GM12875 (cell line): ENCODE measurements around the gene CLPSL2.

Experiments used
- H3K4me3 ChIP-seq: one replicate; pipeline ENCODE4 v1.5.1; 2011; ENCODE audit warnings: low read depth, low read length, control low read depth
- CTCF ChIP-seq: IDR thresholded peaks from 2 replicates; pipeline ENCODE4 v1.5.1; 2011; ENCODE audit warnings: low read depth, mild to moderate bottlenecking, control low read depth, inconsistent platforms, low read length, moderate library complexity, borderline replicate concordance; ENCODE audit not compliant: insufficient read depth

Gene CLPSL2

GRCh38 chr6:35780719-35781118 is 4.3 kb downstream of the CLPSL2 start, which contains the start of gene CLPSL1:
Gene CLPSL1 (plus strand): TSS chr6:35781019. CDS start chr6:35781111, 92 bp downstream.
- no peak within 1 kb of the TSS for H3K4me3 ChIP-seq
- no peak for TF ChIP-seq CTCF

DNA sequence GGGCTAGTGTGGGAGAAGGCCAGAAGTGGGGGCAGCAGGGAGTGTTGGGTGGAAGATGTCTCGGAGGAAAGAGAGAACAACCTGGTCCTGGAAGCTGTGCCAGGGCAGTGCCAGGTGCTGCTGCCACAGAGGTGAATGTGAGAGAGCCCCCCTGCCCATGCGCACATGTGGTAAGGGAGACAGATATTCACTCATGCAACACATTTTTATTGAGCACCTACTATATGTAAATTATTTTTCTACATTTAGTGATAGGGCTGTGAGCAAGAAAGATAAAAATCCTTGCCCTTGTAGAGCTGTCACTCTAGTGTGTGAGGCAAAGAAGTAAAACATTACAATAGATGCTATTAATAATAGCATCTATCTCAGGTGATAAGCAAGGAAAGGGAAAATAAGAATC is 4.9 kb downstream of the CLPSL2 start:
- no peak for TF ChIP-seq CTCF
- no peak overlapping the region for H3K4me3 ChIP-seq

- H3K4me3 ChIP-seq, result no peak overlapping the region
- no peak for TF ChIP-seq CTCF
Observed at GRCh38 chr6:35782424-35782823, 6.0 kb downstream of the CLPSL2 start.

- H3K4me3 ChIP-seq, result no peak overlapping the region
- no peak for TF ChIP-seq CTCF
Observed at GRCh38 chr6:35784200-35784599, 7.8 kb downstream of the CLPSL2 start.

GRCh38 chr6:35786272-35786671 is 9.9 kb downstream of the CLPSL2 start:
- TF ChIP-seq CTCF, result no peak
- H3K4me3 ChIP-seq, result no peak overlapping the region

DNA sequence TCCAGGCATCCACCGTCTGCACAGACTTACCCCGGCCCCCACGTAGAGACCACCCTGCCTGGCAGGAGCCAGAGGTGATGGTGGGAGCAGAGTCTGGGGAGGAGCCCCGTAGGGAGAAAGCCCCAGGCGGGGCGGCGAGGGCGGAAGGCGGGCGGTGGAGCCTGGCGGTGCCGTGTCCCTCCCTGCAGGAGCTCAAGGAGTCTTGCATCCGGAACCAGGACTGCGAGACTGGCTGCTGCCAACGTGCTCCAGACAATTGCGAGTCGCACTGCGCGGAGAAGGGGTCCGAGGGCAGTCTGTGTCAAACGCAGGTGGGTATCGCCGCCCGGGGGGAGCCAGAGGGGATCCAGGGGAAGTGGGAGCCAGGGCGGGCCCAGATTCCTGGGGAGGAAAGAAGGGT is 10.4 kb downstream of the CLPSL2 start:
- no peak overlapping the region for H3K4me3 ChIP-seq
- TF ChIP-seq CTCF, result no peak

DNA sequence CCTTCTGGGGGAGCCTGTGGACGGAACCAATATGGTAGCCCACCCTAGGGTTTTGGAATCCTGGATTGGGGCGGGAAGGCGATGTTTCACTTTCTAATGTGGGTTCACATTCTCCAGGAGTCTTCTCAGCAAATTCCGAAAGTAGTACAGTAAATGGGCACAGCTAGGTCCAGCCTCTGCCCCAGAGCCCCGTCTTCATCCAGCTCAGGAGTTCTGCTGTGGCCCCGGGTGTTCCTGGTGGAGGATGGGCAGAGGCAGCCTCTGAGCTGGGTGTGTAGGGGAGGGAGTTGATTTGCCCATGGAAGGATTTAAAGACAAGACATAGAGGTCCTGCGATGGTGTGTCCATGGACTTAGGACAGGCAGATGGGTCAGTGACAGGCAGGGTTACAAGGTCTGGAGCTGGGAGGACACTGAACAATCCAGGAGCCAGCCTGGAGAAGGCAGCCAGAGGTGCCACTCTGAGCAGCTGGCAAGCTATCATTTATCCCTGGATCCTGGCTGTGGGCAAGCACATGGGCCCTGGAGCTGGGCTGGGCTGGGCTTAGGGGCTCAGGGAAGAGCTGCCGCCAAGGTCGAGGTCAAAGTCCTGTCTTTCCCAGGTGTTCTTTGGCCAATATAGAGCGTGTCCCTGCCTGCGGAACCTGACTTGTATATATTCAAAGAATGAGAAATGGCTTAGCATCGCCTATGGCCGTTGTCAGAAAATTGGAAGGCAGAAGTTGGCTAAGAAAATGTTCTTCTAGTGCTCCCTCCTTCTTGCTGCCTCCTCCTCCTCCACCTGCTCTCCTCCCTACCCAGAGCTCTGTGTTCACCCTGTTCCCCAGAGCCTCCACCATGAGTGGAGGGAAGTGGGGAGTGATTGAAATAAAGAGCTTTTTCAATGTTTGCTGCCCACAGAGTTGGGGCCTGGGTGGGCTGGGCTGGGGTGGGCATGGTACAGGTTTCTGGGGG is 11.1 kb downstream of the CLPSL2 start:
- TF ChIP-seq CTCF, result no peak
- no peak overlapping the region for H3K4me3 ChIP-seq
